Activated B cell treated with CpG ODN at 0.5 μM for 24 hours (primary cell): ENCODE measurements around the gene NUMB. TPM values are rescaled to one million over a fixed set of nuclear protein-coding genes. Genes with fewer than 3 reads are reported as not detected.

Experiments
- ATAC-seq: fragments of 200-7000 bp; cut with Tn5 transposase; one replicate; pipeline ENCODE4 v1.10.0; 2021; ENCODE audit warnings: low read depth, mild to moderate bottlenecking, moderate library complexity
- CTCF ChIA-PET: fragments of 350-600 bp; sonication (Branson Sonifier 250); formaldehyde crosslinking; loops from one replicate; lab custom pipeline; 2021; ENCODE audit warnings: antibody characterized with exemption; lab: Charles Lee
- POLR2A ChIA-PET: fragments of 350-600 bp; sonication (Branson Sonifier 250); formaldehyde crosslinking; loops from one replicate; lab custom pipeline; 2021; ENCODE audit warnings: antibody characterized with exemption; lab: Charles Lee
- DNase-seq: peaks from one replicate; pipeline ENCODE4 v3.0.0; 2022
- H3K27ac Mint-ChIP-seq: one replicate; pipeline ENCODE4 v1.8.0; 2020; ENCODE audit warnings: mixed read lengths
- H3K27me3 Mint-ChIP-seq: one replicate; pipeline ENCODE4 v1.8.0; 2021; ENCODE audit warnings: mixed read lengths
- H3K36me3 Mint-ChIP-seq: one replicate; pipeline ENCODE4 v1.8.0; 2021; ENCODE audit warnings: low read depth, mixed read lengths
- H3K4me1 Mint-ChIP-seq: one replicate; pipeline ENCODE4 v1.8.0; 2021; ENCODE audit warnings: mixed read lengths
- H3K4me3 Mint-ChIP-seq: one replicate; pipeline ENCODE4 v1.8.0; 2020; ENCODE audit warnings: mild to moderate bottlenecking, mixed read lengths
- H3K9me3 Mint-ChIP-seq: one replicate; pipeline ENCODE4 v1.8.0; 2020; ENCODE audit warnings: mixed read lengths
- intact Hi-C: fragments of 100-400 bp; cut with micrococcal nuclease; formaldehyde crosslinking; loops from one replicate; pipeline ENCODE4 v1.15.1; 2024
- total RNA-seq: library from RNA; stranded (reverse); gene quantifications from 2 replicates; pipeline ENCODE4 v1.2.3, GENCODE V29; 2022
- TF ChIP-seq, protein P1 (sequence below): fragments of 200-600 bp; IDR thresholded peaks from one replicate; pipeline ENCODE4 v1.8.0; 2022; ENCODE audit warnings: antibody characterized with exemption, mild to moderate bottlenecking

Gene NUMB
- total RNA-seq, 1 donor from 2014 or later: 71.4 TPM

DNA sequence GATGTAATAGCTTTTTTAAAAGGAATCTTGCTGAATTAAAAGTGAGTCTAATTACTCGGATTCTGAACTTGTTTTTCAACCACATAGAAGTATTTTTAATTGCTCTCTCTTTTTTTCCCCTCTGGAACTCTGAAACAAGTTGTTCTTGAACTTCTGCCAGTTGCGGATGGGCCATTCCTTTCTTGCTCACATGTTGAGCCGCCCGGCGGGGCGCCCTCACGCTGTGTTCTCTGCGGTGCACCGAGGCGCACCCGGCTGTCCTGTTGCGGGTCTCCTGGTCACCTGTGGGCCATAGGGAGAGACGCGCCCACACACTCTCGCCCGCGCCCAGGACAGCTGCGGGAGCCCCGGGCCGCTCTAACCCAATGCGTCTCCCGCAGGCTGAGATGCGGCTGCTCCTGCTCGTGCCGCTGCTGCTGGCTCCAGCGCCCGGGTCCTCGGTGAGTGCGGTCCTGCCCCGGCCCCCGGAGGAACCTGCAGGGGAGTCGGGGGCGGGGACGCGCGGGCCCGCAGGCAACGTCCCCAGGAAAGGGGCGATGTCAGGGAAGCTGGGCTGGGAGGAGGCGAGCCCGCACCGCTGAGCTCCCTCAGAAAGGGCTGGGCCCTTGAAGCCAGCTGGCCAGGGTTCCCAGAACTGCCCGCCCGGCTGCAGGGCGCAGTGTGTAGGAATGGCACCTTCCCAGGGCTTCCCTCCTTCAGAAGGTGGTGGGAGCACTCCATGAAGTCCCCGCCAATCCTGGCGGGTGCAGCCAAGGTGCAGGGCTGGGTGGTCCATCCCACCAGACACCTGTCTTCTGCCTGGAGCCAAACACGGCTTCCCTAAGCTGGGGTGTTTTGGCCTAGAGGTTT is 218.7 kb downstream of the NUMB start:
- intact Hi-C loops: loop anchor here (5.0 kb wide), 1 partner anchor 43 kb away; no protein-coding TSS in a partner anchor
- H3K36me3 Mint-ChIP-seq: no peaks in the 10 kb centered on the region
- DNase-seq (peak; percentile 14), ATAC-seq (no peak)
- H3K9me3 Mint-ChIP-seq: no peaks in the 10 kb centered on the region
- ChIA-PET CTCF (no interaction called here), POLR2A (interaction anchor here (1.4 kb wide), 2 partner anchors 16 to 182 kb away, joined by 4 read pairs; partner anchors contain the start of gene RBM25)
- TF ChIP-seq, protein P1, sequence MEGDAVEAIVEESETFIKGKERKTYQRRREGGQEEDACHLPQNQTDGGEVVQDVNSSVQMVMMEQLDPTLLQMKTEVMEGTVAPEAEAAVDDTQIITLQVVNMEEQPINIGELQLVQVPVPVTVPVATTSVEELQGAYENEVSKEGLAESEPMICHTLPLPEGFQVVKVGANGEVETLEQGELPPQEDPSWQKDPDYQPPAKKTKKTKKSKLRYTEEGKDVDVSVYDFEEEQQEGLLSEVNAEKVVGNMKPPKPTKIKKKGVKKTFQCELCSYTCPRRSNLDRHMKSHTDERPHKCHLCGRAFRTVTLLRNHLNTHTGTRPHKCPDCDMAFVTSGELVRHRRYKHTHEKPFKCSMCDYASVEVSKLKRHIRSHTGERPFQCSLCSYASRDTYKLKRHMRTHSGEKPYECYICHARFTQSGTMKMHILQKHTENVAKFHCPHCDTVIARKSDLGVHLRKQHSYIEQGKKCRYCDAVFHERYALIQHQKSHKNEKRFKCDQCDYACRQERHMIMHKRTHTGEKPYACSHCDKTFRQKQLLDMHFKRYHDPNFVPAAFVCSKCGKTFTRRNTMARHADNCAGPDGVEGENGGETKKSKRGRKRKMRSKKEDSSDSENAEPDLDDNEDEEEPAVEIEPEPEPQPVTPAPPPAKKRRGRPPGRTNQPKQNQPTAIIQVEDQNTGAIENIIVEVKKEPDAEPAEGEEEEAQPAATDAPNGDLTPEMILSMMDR: no peak
- peaks cover 46% of the 10 kb centered on the region for H3K27me3 Mint-ChIP-seq
- peaks cover 69% of the 10 kb centered on the region for H3K4me1 Mint-ChIP-seq
- H3K27ac Mint-ChIP-seq: no peak overlapping the region
- peak overlapping the region; percentile 63 for H3K4me3 Mint-ChIP-seq

DNA sequence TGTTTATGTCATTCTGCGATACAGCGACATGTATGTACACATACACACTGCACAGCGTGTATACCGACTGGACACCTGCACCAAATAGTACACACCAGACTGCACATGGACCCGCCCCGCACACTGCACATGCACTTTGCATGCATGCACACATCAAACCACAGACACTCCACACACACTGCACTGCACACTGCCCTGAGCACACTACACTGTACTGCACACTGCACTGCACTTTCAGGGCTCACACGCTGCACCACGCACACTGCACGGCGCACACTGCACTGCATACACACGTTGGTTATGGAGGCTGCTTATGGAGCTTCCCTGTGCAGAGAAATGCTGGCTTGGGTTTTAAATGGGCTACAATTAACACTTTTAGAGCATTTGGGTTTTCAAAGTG is 219.4 kb downstream of the NUMB start:
- Mint-ChIP-seq H3K4me3 (peak overlapping the region; percentile 37), H3K27ac (no peak overlapping the region), H3K4me1 (peaks cover 69% of the 10 kb centered on the region), H3K27me3 (peaks cover 51% of the 10 kb centered on the region), H3K9me3 (no peaks in the 10 kb centered on the region), H3K36me3 (no peaks in the 10 kb centered on the region)
- ChIA-PET CTCF (no interaction called here), POLR2A (interaction anchor here (0.5 to 1.4 kb wide), 2 partner anchors 181 to 591 kb away, joined by 4 to 6 read pairs; partner anchors contain the start of gene RBM25)
- DNase-seq (peak; percentile 4), ATAC-seq (no peak)
- TF ChIP-seq, protein P1: no peak
- intact Hi-C loops: loop anchor here (5.0 kb wide), 1 partner anchor 43 kb away; no protein-coding TSS in a partner anchor

DNA sequence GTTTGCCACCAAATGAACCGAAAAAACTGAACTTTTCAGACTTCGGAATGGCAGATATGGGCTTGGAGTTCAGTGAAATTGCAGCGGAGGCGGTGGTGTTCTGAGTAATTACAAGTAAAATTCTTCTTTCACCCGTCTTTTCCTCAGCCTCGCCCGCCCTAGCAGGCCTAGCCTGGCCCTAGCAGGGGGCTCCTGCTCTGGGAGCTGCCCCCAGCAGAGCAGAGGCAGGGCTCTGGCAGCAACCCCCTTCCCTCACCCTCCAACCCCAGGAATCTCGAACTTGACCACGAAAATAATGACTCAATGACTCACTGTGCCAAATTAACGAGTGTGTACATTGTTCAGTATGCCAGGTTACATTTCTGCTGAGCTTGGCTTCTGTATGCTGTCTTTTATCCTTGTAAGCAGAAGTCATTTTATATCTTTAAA is 219.9 kb downstream of the NUMB start:
- ATAC-seq (no peak), DNase-seq (no peak)
- H3K36me3 Mint-ChIP-seq: no peaks in the 10 kb centered on the region
- H3K27me3 Mint-ChIP-seq: peaks cover 54% of the 10 kb centered on the region
- TF ChIP-seq, protein P1: no peak
- POLR2A ChIA-PET: interaction anchor here (0.5 to 1.4 kb wide), 2 partner anchors 180 to 592 kb away, joined by 4 to 6 read pairs; partner anchors contain the start of gene RBM25
- H3K4me1 Mint-ChIP-seq: peaks cover 64% of the 10 kb centered on the region
- no peaks in the 10 kb centered on the region for H3K9me3 Mint-ChIP-seq
- peak overlapping the region; percentile 55 for H3K4me3 Mint-ChIP-seq
- H3K27ac Mint-ChIP-seq: no peak overlapping the region
- CTCF ChIA-PET: no interaction called here
- intact Hi-C loops: loop anchor here (5.0 kb wide), 1 partner anchor 44 kb away; no protein-coding TSS in a partner anchor

DNA sequence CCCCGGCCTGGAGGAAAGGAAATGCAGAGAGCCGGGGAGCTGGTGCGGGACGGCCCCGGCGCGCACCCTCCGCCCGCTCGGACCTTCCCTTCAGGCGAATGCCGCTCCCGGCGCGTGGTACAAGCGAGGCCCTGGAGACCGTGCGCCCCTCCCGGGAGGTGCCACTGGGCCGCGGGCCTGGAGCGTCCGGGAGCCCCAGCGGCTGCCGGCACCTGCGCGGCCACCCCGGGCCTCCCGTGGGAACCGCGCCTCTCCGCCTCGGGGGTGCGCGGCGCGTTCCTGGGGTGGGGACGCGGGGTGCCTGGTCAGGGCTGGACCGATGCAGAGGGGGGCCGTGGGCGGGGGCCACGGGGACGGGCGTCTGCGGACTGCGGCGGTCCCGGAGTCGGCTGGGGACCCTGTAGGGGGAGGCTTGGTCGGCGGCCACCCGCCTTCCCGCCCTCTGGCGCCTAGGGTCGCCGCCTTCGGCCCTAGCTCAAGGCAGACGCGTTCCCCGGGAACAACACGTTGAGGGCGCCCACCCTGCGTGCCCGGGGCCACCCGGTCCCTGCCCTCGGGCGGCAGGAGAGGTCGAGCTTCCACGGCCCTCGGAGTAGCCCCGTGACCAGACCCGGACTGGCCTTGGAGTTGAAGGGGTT is 220.4 kb downstream of the NUMB start:
- intact Hi-C loops: loop anchor here (5.0 kb wide), 1 partner anchor 44 kb away; no protein-coding TSS in a partner anchor
- DNase-seq (no peak), ATAC-seq (no peak)
- no peaks in the 10 kb centered on the region for H3K36me3 Mint-ChIP-seq
- H3K27me3 Mint-ChIP-seq: peaks cover 54% of the 10 kb centered on the region
- no peaks in the 10 kb centered on the region for H3K9me3 Mint-ChIP-seq
- H3K4me3 Mint-ChIP-seq: peak overlapping the region; percentile 55
- ChIA-PET POLR2A (interaction anchor here (0.6 to 1.4 kb wide), 2 partner anchors 150 to 180 kb away, joined by 4 to 6 read pairs; partner anchors contain the start of gene RBM25), CTCF (no interaction called here)
- H3K27ac Mint-ChIP-seq: no peak overlapping the region
- TF ChIP-seq, protein P1: no peak
- peaks cover 58% of the 10 kb centered on the region for H3K4me1 Mint-ChIP-seq
